ENCODE results near the gene RPL36. TPM values are rescaled to one million over a fixed set of nuclear protein-coding genes. Genes with fewer than 3 reads are reported as not detected.
A peak's percentile ranks its signal among the peaks of the same experiment; 100 is the strongest.

RPL36 gene
- total and polyA plus RNA-seq, 9 of the 15 experiments (the other 6 are each of a cell fraction or from before 2014, with no cell fraction given), result 350 to 3,412 (median 1,507) TPM

- TF ChIP-seq HDAC1 (IDR thresholded peaks at IDR 0.05) (0 out of 4 replicates have a peak, but pooled peaks of 1 of the 2 experiments have one; percentile 43), ETV5 (CRISPR knock-in tag; IDR thresholded peaks at IDR 0.05; ENCODE audit: low read depth) (no peak; the same call in 1 of the 2 replicates), HOXB6 (CRISPR knock-in tag; IDR thresholded peaks at IDR 0.05; ENCODE audit: borderline replicate concordance) (peak; percentile 51; the same call in 1 of the 2 replicates), GATA2 (CRISPR knock-in tag; IDR thresholded peaks at IDR 0.05) (0 out of 2 replicates have a peak, but pooled peaks have one; percentile 52), NCOA1 (IDR thresholded peaks at IDR 0.05; ENCODE audit: low read depth) (peak; percentile 40; the same call in 1 of the 2 replicates), MBD2 (IDR thresholded peaks at IDR 0.05; ENCODE audit: borderline replicate concordance, low read depth) (no peak), ZNF589 (CRISPR knock-in tag; IDR thresholded peaks at IDR 0.05; ENCODE audit: low read depth) (0 out of 2 replicates have a peak, but pooled peaks have one; percentile 49), ZNF41 (CRISPR knock-in tag; conservative IDR thresholded peaks at IDR 0.05) (peak; percentile 40; the same call in 1 of the 2 replicates), ATF3 (IDR thresholded peaks at IDR 0.05) (peak; percentile 98), ATF3 (CRISPR knock-in tag; conservative IDR thresholded peaks at IDR 0.05) (no peak), BRD4 (IDR thresholded peaks at IDR 0.05) (no peak; the same call in 1 of the 2 replicates), RREB1 (CRISPR knock-in tag; IDR thresholded peaks at IDR 0.05) (no peak), FOXK2 (conservative IDR thresholded peaks at IDR 0.05 in 1 of 2, IDR thresholded peaks at IDR 0.05 in 1 of 2; ENCODE audit: low read depth in 2 of 2) (peak; percentile 8 to 39; a peak in 1 of 4 replicates), MTF1 (CRISPR knock-in tag; IDR thresholded peaks at IDR 0.05; ENCODE audit: borderline replicate concordance) (no peak), SMC3 (conservative IDR thresholded peaks at IDR 0.05; ENCODE audit: insufficient read depth, low read depth, low read length) (no peak)
- TF ChIP-seq, protein P1, sequence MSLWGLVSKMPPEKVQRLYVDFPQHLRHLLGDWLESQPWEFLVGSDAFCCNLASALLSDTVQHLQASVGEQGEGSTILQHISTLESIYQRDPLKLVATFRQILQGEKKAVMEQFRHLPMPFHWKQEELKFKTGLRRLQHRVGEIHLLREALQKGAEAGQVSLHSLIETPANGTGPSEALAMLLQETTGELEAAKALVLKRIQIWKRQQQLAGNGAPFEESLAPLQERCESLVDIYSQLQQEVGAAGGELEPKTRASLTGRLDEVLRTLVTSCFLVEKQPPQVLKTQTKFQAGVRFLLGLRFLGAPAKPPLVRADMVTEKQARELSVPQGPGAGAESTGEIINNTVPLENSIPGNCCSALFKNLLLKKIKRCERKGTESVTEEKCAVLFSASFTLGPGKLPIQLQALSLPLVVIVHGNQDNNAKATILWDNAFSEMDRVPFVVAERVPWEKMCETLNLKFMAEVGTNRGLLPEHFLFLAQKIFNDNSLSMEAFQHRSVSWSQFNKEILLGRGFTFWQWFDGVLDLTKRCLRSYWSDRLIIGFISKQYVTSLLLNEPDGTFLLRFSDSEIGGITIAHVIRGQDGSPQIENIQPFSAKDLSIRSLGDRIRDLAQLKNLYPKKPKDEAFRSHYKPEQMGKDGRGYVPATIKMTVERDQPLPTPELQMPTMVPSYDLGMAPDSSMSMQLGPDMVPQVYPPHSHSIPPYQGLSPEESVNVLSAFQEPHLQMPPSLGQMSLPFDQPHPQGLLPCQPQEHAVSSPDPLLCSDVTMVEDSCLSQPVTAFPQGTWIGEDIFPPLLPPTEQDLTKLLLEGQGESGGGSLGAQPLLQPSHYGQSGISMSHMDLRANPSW (CRISPR knock-in tag; IDR thresholded peaks at IDR 0.05), result no peak
- TF ChIP-seq, protein P2, sequence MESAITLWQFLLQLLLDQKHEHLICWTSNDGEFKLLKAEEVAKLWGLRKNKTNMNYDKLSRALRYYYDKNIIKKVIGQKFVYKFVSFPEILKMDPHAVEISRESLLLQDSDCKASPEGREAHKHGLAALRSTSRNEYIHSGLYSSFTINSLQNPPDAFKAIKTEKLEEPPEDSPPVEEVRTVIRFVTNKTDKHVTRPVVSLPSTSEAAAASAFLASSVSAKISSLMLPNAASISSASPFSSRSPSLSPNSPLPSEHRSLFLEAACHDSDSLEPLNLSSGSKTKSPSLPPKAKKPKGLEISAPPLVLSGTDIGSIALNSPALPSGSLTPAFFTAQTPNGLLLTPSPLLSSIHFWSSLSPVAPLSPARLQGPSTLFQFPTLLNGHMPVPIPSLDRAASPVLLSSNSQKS (CRISPR knock-in tag; IDR thresholded peaks at IDR 0.05), result no peak
These were observed 28.6 kb downstream of the RPL36 start (continued) for GRCh38 chr19:5718579-5719273.

Data from K562 (cell line).